ENCODE results near the gene ATP1A1. TPM values are rescaled to one million over a fixed set of nuclear protein-coding genes. Genes with fewer than 3 reads are reported as not detected.

Gene ATP1A1
- total RNA-seq, 1 experiment from 2014 or later: 189 TPM

DNA sequence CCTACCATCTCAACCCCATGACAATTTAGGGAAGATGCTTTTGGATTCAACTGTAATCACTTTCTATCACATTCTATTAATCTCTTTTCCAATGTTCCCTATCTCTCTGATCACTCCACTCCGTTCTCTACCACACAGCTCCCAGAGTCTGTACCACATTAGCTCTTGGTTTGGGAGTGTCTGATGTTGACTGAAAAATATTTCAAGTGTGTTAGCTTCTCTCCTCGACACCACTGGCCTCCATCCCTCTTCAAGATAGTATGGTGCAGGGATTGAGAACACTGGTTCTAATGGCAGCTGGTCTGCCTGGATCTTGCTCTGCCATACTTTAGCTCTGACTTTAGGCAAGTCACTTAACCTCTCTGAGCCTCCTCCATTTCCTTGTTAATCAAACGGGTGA lies 39.9 kb downstream of the ATP1A1 start:
- DNase-seq (ENCODE audit: low read depth): no peak

- DNase-seq (ENCODE audit: low read depth): no peak
Observed at GRCh38 chr1:116413414-116413813, 40.4 kb downstream of the ATP1A1 start.

GRCh38 chr1:116414364-116414763 lies 41.3 kb downstream of the ATP1A1 start:
- no peak for DNase-seq (ENCODE audit: low read depth)

DNA sequence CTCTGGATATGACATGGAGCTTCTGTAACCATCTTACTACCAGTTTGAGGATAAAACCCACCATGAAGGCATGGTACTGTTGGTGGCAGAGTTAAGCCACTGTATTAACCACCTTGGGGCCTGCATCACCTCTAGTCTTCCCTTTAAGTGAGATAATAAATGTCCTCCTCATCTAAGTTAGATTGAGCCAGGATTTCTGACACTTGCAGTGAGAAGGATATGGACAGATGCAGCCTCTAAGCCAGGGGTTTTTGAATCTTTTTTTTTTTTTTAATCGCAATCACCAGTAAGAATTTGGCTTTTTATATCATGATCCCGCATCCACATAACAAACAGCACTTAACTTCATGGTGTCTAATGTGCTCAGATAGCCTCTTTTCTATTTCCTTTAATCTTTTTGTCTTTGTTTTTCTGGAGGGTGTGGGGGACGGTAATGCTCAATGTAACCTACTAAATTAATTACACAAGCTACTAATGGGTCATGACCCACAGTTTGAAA lies 42.2 kb downstream of the ATP1A1 start:
- DNase-seq (ENCODE audit: low read depth): no peak

GRCh38 chr1:116415699-116416533 lies 42.9 kb downstream of the ATP1A1 start:
- no peak for DNase-seq (ENCODE audit: low read depth)

GRCh38 chr1:116416854-116417513 lies 43.9 kb downstream of the ATP1A1 start:
- DNase-seq (ENCODE audit: low read depth): no peak

- no peak for DNase-seq (ENCODE audit: low read depth)
Observed at GRCh38 chr1:116417678-116418077, 44.6 kb downstream of the ATP1A1 start.

DNA sequence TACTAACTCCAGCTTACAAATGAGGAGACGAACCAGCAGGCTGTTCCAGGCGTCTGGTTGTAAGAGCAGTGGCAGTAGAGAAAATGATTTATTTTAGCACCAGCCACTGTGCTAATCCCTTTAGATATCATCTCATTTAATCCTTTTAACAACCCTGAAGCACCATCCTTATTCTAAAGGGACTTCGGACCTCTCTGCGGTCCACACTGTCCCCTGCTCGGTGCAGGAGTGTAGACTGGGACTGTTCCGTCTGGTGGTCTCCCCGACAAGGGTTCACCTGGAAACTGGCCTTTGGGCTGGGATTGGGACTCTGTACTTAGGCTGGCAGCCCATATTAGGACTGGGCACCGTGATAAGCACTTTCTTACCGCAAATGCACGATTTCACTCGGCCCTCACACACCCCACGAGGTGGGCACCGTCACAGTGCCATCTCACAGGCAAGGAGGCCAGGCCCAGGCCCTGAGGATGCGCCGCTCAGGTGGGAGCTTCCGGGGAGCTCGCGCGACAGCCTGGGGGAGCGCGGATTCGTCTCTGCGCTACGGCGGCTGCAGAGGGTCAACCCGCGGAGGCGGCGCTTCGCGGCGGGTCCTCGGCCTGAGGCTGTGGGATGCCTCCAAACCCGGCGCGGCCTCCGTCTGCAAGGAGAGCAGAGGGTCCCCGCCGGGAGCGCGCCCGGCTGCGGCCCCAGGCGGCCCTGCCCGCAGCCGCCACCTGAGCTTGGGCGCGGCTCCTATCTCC lies 45.2 kb downstream of the ATP1A1 start:
- DNase-seq (ENCODE audit: low read depth): peak; percentile 81

DNA sequence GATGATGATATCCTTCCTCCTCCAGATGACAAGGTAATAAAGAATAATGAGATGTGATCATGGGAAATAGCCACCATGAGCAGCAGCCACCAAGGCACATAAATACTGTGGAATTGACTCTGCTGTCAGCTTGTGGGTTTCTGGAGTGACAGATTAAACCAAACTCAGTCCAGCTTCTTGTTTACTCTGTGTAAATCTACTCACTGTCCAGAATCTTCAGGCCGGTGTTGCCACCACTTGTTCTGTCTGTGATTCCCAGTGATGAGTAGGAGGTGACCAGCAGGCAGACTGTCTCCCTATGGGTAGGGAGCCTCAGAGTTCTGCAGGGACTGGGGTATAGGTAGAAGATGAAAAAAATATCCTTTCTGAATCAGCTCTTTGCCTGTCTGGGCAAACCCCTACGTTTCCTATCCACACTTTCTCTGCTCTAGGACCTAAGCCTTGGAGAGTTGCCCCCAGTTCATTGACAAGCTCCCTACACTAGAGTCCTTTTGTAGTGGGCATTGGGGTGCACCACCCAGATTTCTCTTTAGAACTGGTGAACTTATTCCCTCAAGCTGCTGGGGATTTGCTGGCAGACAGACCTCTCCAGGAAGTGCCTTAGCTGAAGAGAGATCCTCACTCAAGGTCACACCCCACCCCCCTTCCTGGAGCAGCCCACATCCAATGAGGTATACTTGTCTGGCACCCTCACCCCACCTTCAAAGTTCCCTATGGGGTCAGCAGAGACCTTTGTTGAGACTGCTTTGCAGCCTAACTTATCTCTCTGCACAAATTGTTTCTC lies 47.6 kb downstream of the ATP1A1 start:
- no peak for DNase-seq (ENCODE audit: low read depth)

DNA sequence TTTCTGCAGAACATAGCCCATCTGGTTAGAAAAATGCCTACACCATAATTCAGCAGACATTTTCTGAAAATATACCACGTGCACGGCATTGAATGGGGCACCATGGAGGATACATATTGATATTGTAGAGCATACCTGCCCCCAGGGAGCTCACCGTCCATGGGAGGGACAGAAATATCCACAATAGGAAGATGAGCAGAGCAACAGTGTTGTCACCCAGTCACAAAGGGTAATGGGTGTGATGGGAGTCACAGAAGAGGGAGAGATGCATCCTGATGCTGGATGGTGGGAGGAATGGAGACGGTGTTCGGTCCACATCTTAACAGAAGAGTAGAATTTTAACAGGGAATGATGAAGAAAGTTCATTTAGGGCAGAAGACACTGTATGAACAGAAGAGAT lies 51.4 kb downstream of the ATP1A1 start:
- DNase-seq (ENCODE audit: low read depth): no peak

DNA sequence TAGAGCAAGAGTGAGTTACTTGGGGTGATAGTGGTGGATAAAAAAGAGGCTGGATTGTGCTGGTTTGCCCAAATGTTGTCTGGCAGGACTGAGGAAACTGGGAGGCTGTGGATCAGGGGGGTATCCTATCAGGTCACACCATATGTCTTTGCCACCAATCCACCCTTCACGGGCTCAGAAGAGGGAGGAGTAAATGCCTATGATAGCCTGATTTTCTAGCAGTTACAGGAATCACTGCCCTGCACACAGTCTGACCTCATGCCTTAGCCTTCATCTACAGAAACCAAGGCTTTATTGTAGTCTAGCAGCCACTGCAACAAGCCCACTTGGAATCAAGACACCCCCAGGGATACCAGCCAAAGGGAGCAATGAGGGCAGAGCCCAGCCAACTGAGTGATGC lies 51.8 kb downstream of the ATP1A1 start:
- no peak for DNase-seq (ENCODE audit: low read depth)

GRCh38 chr1:116425987-116426386 lies 52.9 kb downstream of the ATP1A1 start:
- no peak for DNase-seq (ENCODE audit: low read depth)

DNA sequence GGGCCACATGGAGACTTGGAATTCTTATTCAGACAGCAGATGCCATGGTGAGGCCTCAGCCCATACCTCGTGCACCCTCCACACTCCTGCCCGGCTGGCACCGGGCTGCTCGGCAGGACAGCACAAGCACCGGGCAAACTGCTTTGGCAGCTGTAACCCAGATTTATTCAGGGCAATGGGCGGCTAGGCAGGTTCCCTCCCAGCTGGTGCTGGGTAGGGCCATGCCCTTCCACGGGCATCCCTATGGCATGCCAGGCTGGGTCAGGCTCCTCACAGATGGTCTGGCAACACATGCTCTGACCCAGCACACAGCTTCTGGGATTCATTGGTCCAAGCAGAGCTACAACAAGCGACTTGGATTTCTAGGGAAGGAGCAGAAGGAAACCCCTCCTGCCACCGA lies 53.4 kb downstream of the ATP1A1 start:
- no peak for DNase-seq (ENCODE audit: low read depth)

DNA sequence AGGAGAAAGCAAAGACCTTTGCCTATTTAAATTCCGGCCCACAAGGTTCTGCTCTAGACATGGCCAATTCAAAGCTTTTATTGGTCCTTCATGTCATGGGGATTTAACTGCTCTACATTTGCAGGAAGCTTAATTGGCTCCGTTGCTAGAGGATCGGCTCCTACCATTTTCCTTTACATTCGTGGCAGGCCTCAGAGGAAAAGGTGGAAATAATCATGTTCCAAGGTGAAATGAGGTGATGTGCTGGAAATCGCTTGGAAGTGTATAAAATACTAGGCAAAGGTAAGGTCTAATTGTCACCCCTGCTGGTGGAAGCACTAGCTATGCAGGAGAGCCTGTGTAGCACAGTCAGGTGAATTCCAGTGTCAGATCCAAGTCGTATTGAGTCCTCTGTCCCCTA lies 55.5 kb downstream of the ATP1A1 start:
- DNase-seq (ENCODE audit: low read depth): no peak

- DNase-seq (ENCODE audit: low read depth): no peak
Observed at GRCh38 chr1:116429821-116430374, 56.9 kb downstream of the ATP1A1 start.

DNA sequence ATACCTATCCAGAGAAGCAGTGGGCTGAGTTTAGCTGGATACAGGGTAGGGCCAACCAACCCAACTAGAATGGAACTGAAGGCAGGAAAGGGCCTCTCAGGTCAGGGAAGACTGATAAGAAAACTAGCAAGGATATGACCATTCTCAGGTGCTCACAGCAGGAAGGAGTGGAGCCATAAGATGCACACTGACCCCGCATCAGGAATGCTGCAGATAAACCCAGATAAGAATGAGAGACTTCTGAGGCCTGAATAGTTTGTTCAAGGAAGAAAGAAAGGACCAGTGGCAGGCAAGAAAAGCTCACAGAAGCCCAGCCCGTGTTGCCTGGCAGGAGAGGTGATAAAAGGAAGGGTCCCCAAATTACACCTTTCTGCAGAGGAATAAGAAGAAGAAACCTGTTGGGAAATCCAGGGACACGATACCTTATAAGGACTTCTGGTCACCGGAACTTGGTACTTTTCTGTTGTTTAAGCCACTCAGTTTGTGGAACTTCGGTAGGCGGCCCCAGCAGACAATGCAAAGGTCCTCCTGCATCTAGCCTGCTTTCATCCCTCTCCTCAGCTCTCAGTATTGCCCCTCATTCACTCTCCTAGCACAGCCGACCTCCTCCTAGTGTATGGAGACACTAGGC lies 58.9 kb downstream of the ATP1A1 start:
- DNase-seq (ENCODE audit: low read depth): no peak

GRCh38 chr1:116432655-116433265 lies 59.7 kb downstream of the ATP1A1 start:
- no peak for DNase-seq (ENCODE audit: low read depth)

- DNase-seq (ENCODE audit: low read depth): peak; percentile 81
Observed at GRCh38 chr1:116433275-116434257, 60.5 kb downstream of the ATP1A1 start.

- no peak for DNase-seq (ENCODE audit: low read depth)
Observed at GRCh38 chr1:116434849-116435248, 61.8 kb downstream of the ATP1A1 start.

Data from HT1080 (cell line).